GM18502 (cell line): ENCODE results near the gene APH1A.
"Not testable (repeated sequence)": the region's sequence is repeated elsewhere in the genome, so short reads cannot be mapped to it uniquely, and the experiment has no call there.

Source experiments
- ATAC-seq: cut with Tn5 transposase; IDR thresholded peaks from one replicate; pipeline ENCODE4 v1.9.1; 2021; ENCODE audit warnings: mild to moderate bottlenecking; ENCODE audit not compliant: unreplicated experiment, poor library complexity

APH1A gene

GRCh38 chr1:150234566-150235293 is 34.1 kb downstream of the APH1A start:
- ATAC-seq: peak; percentile 55

- ATAC-seq: no peak
Observed at GRCh38 chr1:150234309-150234565, 34.6 kb downstream of the APH1A start.

GRCh38 chr1:150233359-150234308 is 35.2 kb downstream of the APH1A start:
- ATAC-seq: no peak

- ATAC-seq: not testable (repeated sequence)
Observed at GRCh38 chr1:150232921-150233320, 35.9 kb downstream of the APH1A start.

- ATAC-seq: not testable (repeated sequence)
Observed at GRCh38 chr1:150228246-150228645, 40.6 kb downstream of the APH1A start.

GRCh38 chr1:150227228-150227627 is 41.6 kb downstream of the APH1A start:
- ATAC-seq: no peak

- no peak for ATAC-seq
Observed at GRCh38 chr1:150226486-150226885, 42.3 kb downstream of the APH1A start.

- ATAC-seq: no peak
Observed at GRCh38 chr1:150225546-150225945, 43.3 kb downstream of the APH1A start.

GRCh38 chr1:150224983-150225382 is 43.8 kb downstream of the APH1A start:
- ATAC-seq: no peak

GRCh38 chr1:150221552-150221951 is 47.3 kb downstream of the APH1A start:
- no peak for ATAC-seq

- ATAC-seq: not testable (repeated sequence)
Observed at GRCh38 chr1:150215855-150216254, 53.0 kb downstream of the APH1A start.
